ENCODE data around the gene SFR1.

DNA sequence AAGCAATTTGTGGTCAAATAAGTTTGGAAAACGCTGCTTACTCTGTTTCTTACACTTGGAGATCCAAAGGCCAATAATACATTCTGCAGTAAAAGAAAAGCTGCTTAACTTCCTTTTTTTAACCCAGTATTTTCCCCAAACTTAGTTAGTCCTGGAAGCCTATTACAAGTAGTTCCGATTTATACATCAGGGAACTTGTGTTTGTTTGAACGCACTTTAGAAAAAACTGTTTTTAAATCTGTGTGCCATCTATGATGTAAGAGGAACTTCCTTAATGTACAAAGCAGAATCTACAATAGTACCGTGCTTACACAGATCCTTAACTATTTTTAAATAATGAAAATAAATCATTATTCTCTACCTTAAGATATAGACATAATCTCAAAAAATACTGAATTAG lies 23.0 kb downstream of the SFR1 start:
- no peak for TF ChIP-seq POLR2AphosphoS5 (IDR thresholded peaks at IDR 0.05)
- TF ChIP-seq, protein P1, sequence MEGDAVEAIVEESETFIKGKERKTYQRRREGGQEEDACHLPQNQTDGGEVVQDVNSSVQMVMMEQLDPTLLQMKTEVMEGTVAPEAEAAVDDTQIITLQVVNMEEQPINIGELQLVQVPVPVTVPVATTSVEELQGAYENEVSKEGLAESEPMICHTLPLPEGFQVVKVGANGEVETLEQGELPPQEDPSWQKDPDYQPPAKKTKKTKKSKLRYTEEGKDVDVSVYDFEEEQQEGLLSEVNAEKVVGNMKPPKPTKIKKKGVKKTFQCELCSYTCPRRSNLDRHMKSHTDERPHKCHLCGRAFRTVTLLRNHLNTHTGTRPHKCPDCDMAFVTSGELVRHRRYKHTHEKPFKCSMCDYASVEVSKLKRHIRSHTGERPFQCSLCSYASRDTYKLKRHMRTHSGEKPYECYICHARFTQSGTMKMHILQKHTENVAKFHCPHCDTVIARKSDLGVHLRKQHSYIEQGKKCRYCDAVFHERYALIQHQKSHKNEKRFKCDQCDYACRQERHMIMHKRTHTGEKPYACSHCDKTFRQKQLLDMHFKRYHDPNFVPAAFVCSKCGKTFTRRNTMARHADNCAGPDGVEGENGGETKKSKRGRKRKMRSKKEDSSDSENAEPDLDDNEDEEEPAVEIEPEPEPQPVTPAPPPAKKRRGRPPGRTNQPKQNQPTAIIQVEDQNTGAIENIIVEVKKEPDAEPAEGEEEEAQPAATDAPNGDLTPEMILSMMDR (IDR thresholded peaks at IDR 0.05) = no peak
- no peak for TF ChIP-seq POLR2A (IDR thresholded peaks at IDR 0.05)
